D721Med (cell line): Measurements from ENCODE around the gene ZNF644.

Experiments
- DNase-seq: peaks from one replicate; pipeline ENCODE4 v3.0.0; 2011; ENCODE audit warnings: low spot score; ENCODE audit not compliant: insufficient read length
- FAIRE-seq: peaks from 2 replicates; lab custom pipeline; 2011; peaks lifted over from hg19 to GRCh38; lab: Jason Lieb, UNC
- CTCF ChIP-seq: IDR thresholded peaks from 2 replicates; pipeline ENCODE4 v1.5.1; 2012; ENCODE audit warnings: mild to moderate bottlenecking, control low read depth; ENCODE audit not compliant: insufficient read depth; ENCODE audit errors: missing control alignments

The ZNF644 gene

DNA sequence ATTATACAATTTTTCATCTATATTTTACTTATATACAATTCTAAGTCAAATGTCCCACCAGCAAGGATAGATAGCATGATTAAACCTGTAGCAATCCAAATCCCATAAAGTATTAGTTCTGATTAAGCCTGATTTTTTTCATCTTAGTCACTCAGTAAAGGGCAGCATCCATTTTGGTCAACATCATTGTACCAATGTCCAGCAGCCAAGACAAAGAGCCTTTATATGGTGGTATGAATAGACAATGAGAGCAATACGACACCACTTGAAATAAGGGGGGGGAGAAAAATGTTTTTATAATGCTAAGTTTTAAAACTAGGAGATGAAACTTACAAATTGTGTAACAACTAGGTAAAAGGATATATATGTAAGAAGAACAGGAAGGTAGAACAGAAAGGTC is 7.4 kb downstream of the ZNF644 start:
- DNase-seq: no peak
- no peak for TF ChIP-seq CTCF
- FAIRE-seq: no peak

- DNase-seq (no peak), FAIRE-seq (no peak)
- no peak for TF ChIP-seq CTCF
These were observed 8.5 kb downstream of the ZNF644 start for GRCh38 chr1:91013302-91013701.

DNA sequence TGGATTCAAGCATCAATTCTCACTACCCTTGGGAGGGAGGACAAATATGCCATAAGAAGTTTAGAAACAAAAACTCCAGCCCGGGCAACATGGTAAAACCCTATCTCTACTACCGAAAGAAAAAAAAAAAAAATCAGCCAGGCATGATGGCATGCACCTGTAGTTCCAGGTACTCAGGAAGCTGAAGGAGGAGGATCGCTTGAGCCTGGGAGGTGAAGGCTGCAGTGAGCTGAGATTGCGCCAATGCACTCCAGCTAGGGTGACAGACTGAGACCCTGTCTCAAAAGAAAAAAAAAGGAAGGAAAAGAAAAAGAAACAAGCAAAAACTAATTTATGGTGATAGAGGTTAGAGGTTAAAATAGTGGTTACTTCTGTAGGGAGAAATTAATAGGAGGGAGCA is 9.6 kb downstream of the ZNF644 start:
- DNase-seq (no peak), FAIRE-seq (no peak)
- TF ChIP-seq CTCF: no peak

- DNase-seq (no peak), FAIRE-seq (no peak)
- TF ChIP-seq CTCF: no peak
These were observed 10.1 kb downstream of the ZNF644 start for GRCh38 chr1:91011726-91012125.

- FAIRE-seq: peak; percentile 56
- DNase-seq: no peak
- TF ChIP-seq CTCF: no peak
These were observed 14.0 kb downstream of the ZNF644 start for GRCh38 chr1:91007827-91008226.

GRCh38 chr1:91007092-91007491 is 14.7 kb downstream of the ZNF644 start:
- FAIRE-seq (no peak), DNase-seq (no peak)
- TF ChIP-seq CTCF: no peak

- FAIRE-seq (no peak), DNase-seq (no peak)
These were observed 15.5 kb downstream of the ZNF644 start for GRCh38 chr1:91006113-91006908.

More at GRCh38 chr1:91006113-91006908, 15.5 kb downstream of the ZNF644 start:
- no peak for TF ChIP-seq CTCF
